Mucosa of stomach (tissue), 1 donor: Measurements from ENCODE around the gene ACOT7.

Source experiments
- H3K27me3 ChIP-seq: one replicate; pipeline ENCODE4 v1.7.0; 2013; ENCODE audit warnings: mild to moderate bottlenecking, low read length; ENCODE audit not compliant: control insufficient read depth, insufficient read depth
- H3K36me3 ChIP-seq: one replicate; pipeline ENCODE4 v1.7.0; 2013; ENCODE audit warnings: low read length; ENCODE audit not compliant: control insufficient read depth, insufficient read depth
- H3K4me1 ChIP-seq: one replicate; pipeline ENCODE4 v1.7.0; 2013; ENCODE audit warnings: mild to moderate bottlenecking, low read length; ENCODE audit not compliant: control insufficient read depth, insufficient read depth
- H3K4me3 ChIP-seq: one replicate; pipeline ENCODE4 v1.7.0; 2013; ENCODE audit warnings: low read length
- H3K9ac ChIP-seq: one replicate; pipeline ENCODE4 v1.7.0; 2013; ENCODE audit warnings: mild to moderate bottlenecking, low read length, moderate library complexity
- H3K9me3 ChIP-seq: one replicate; pipeline ENCODE4 v1.7.0; 2013; ENCODE audit warnings: mild to moderate bottlenecking, low read length, moderate library complexity; ENCODE audit not compliant: control insufficient read depth
- donor health status: Pancreatic carcinoma.

ACOT7 gene

DNA sequence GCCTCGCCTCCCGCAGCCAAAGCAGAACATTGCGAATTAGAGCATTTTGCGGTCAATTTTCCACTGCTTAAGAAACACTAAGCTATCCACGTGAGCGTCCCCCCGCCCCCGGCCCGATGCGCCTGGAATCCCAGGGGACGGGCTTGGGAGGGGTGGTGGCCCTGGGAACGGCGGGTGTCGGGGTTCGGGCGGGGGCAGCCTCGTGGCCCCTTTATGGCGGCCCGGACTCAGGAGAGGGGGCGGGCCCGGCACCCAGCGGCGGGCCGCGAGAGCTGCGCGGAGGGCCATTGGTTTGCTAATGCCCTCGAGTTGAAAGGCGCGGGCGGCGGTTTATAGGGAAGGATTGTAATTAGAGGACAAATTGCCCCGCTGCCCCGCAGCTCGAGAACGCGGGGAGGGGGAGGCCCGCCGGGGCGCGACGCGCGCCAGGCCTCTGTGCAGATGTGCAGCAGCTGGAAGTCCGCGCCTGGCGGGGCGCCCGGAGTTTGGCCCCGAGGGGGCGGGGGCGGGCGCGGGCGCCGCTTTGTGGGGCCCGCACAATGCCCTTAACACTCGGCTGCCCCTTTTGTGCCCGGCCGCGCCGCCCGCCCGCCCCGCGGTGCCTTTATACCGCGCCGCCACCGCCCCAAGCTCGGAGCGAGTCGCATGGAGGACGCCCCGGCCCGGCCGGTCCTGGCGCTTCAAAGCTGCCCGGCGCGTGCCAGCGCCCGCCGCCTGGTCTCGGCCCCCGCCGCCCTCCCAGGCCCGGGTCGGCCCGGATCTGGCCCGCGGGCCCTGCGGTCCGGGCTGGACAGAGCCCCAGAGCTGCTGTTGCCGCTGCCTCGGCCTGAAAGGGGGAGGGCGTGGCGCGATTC is 151.5 kb downstream of the ACOT7 start:
- Histone ChIP-seq H3K4me3 (no peak overlapping the region), H3K36me3 (no peaks in the 10 kb centered on the region), H3K9ac (no peak overlapping the region), H3K27me3 (peaks cover 74% of the 10 kb centered on the region), H3K4me1 (peaks cover 17% of the 10 kb centered on the region), H3K9me3 (no peaks in the 10 kb centered on the region)

DNA sequence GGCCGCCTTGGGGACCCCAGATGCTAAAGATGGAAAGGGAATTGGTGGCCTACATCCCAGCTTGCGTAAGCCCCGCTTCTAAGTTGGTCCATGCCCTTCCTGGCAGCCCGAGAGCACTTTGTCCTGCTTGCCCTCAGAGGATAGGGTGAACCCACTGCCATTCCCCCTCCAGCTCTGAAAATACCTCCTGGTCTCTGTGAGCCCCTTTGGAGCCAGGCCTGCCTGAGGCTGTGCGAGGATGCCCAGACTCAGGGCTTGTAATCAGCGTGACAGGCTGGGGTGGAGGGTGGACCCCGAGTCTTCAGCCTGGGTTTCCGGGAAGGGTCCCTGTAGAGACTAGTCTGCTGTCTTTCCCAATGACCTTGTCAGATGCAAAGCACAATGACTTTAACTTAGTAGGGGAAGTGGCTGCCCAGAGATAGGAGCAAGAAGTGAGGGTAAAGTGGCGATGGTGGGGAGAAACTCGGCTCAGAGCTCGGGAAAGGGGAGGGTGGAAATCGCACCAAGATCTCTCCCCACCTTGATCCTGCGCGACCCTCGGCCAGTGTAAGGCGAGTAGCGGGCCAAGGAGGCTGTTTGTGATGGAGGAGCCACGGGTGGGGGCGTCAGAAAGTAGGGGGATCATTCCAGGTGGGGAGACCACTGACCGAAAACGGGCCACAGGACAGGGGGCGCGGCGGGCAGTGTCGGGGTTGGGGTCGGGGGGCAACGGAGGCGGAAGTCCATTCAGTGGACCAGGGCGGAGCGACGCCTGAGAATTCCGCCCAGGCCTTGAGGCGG is 152.3 kb downstream of the ACOT7 start:
- no peaks in the 10 kb centered on the region for H3K9me3 ChIP-seq
- H3K4me1 ChIP-seq, result peaks cover 13% of the 10 kb centered on the region
- peaks cover 67% of the 10 kb centered on the region for H3K27me3 ChIP-seq
- no peak overlapping the region for H3K4me3 ChIP-seq
- no peaks in the 10 kb centered on the region for H3K36me3 ChIP-seq
- no peak overlapping the region for H3K9ac ChIP-seq

DNA sequence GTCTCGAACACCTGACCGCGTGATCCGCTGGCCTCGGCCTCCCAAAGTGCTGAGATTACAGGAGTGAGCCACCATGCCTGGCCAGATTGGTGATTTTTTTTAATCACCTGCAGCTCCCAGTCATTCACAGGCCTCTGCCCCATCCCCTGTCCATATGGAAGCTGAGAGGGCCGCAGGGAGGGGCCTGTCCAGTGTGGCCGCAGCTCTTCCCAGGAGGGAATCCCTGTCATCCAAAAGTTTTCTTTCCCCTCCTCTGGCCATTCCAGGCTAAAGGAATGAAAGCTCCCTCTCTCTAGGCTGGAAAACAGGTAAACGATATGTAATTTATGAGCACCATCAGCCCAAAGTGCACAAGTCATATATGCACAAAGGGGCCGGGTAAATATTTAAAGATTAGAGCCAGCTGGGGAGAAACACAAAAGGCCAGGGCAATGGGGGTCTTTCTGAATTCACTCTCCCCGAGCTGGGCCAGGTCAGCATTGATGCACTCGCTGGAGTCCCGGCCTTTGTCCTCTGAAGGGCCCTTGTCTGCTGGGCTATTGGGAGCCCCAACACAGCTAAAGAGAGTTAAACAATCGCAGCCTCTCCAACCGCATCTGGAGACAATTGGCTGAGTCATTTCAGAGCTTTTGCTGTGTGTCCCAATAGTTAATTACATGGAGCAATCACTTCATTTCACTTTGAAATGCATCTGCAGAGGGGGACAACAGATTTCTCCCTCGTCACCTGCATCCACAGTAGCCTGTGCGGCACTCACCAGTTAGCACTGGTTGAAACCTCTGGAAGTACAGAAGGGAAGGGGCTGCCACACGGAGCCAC is 153.4 kb downstream of the ACOT7 start:
- H3K27me3 ChIP-seq, result peaks cover 56% of the 10 kb centered on the region
- H3K9me3 ChIP-seq, result no peaks in the 10 kb centered on the region
- no peaks in the 10 kb centered on the region for H3K36me3 ChIP-seq
- no peak overlapping the region for H3K4me3 ChIP-seq
- H3K9ac ChIP-seq, result no peak overlapping the region
- H3K4me1 ChIP-seq, result peaks cover 2% of the 10 kb centered on the region

DNA sequence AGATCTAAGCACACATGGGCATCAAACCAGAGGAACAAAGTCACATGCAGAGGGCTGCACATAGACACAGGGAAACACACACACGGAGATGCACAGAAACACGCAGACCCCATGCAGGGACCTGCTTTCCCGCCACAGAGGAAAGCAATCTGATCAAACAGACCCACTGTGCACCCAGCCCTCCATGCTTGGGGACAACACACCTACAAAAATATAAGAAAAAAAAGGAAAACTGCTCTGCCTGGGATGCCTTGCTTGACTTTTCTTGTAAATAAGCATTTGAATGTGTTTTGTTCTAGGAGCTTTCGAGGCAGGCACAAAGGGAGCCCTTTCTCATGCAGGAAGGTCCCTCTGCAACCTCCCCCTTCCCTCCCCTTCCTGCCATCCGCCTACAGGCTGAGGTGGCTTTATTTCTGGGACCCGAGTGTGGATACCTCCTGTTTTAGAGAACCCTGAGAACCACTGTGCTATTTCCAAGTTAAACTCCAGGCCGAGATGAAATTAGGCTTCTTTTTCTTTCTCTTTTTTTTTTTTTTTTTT is 154.3 kb downstream of the ACOT7 start:
- no peak overlapping the region for H3K9ac ChIP-seq
- no peak overlapping the region for H3K4me3 ChIP-seq
- H3K9me3 ChIP-seq, result no peaks in the 10 kb centered on the region
- H3K36me3 ChIP-seq, result no peaks in the 10 kb centered on the region
- H3K4me1 ChIP-seq, result peaks cover 9% of the 10 kb centered on the region
- peaks cover 50% of the 10 kb centered on the region for H3K27me3 ChIP-seq

DNA sequence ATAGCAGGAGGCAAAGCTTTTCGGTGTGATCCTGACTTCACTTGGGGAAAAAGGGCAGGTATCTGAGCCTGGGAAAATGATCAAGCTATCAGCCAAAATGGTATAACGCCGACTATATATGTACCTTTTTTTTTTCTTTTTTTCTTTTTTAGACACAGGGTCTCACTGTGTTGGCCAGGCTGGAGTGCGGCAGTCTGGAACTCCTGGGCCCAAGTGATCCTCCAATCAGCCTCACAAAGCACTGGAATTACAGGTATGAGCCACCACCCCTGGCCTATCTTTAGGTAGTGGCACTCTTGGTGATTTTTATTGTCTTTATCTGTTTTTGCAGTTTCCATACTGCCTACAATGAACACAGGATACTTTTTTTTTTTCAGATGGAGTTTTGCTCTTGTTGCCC is 156.5 kb downstream of the ACOT7 start:
- Histone ChIP-seq H3K4me1 (peaks cover 10% of the 10 kb centered on the region), H3K9me3 (no peaks in the 10 kb centered on the region), H3K27me3 (peaks cover 32% of the 10 kb centered on the region), H3K9ac (no peak overlapping the region), H3K36me3 (no peaks in the 10 kb centered on the region), H3K4me3 (no peak overlapping the region)

DNA sequence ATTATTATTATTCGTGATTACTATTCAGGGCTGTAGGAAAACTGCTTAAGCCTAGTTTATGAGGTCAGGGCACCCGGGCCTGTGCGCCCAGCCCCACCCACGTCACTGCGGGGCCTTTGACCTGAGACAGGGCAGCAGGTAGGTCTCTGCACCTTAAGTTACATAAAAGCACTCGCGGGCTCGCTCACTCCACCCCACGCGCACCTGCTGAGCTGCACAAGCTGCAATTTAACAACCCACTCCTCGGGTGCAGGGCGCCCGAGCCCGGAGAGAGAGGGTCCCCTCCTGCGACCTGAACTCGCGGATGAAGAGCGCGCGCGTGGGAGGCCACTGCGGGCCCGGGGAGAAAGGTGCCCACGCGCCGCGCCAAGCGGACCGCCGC is 158.3 kb downstream of the ACOT7 start:
- Histone ChIP-seq H3K9ac (peak overlapping the region; percentile 40), H3K27me3 (peaks cover 15% of the 10 kb centered on the region), H3K9me3 (no peaks in the 10 kb centered on the region), H3K4me1 (peaks cover 10% of the 10 kb centered on the region), H3K36me3 (peaks cover 3% of the 10 kb centered on the region), H3K4me3 (peak overlapping the region; percentile 73)

DNA sequence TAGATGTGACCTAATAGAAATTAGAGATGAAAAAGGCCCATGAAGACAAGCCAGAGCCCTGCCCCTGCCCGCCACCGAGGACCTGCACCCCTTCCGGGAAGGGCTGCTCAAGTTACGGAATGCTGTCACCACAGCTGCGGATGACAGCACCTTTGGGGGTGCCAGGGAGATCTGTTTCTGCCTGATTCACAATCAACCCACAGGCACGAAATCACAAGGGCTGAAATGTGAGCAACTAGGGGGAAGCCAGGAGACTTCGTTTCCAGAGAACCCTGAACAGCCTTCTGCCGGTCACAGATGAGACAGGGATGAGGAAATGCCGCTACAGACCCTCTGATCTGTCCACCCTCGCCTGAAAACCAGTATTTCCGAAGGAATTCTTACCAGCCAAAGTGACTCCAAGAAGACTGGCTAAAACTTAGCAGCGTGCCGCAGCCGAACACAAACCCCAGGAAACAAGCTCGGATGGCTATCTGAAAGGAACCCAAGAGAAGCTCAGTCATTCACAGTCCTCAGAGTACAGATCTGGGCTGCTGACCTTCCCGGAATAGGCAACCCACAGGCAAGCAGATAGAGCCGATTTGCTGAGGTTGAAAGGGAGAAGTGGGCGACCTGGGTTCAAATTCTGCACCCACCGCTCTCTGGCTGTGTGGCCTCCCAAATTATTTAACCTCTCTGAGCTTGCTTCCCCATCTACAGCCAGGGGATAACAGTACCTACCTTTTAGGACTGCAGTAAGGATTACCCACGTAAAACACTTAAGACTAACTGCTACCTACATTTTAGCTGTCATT is 158.9 kb downstream of the ACOT7 start:
- peaks cover 3% of the 10 kb centered on the region for H3K36me3 ChIP-seq
- H3K9ac ChIP-seq, result peak overlapping the region; percentile 40
- H3K4me3 ChIP-seq, result peak overlapping the region; percentile 73
- peaks cover 10% of the 10 kb centered on the region for H3K4me1 ChIP-seq
- peaks cover 11% of the 10 kb centered on the region for H3K27me3 ChIP-seq
- H3K9me3 ChIP-seq, result no peaks in the 10 kb centered on the region

DNA sequence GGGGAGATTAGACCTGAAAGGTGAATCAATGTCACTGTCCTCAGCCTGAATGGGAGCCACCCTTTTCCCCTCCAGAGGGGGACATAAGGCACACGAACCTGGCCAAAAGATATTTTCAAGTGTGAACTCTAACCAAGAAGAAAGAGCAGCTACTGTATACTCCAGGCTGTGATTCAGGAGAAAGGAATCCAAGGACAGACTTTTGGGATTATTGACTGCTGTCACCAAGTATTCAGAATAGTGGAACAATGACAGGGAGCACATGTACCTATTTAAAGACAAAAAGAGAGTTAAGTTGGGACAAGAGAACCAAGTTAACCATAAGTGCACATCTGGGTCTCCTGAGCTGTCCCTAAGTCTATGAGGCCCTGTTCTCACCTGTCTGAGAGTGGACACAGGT is 160.2 kb downstream of the ACOT7 start:
- H3K9ac ChIP-seq, result no peak overlapping the region
- H3K9me3 ChIP-seq, result no peaks in the 10 kb centered on the region
- no peaks in the 10 kb centered on the region for H3K27me3 ChIP-seq
- H3K36me3 ChIP-seq, result peaks cover 3% of the 10 kb centered on the region
- peaks cover 10% of the 10 kb centered on the region for H3K4me1 ChIP-seq
- no peak overlapping the region for H3K4me3 ChIP-seq

DNA sequence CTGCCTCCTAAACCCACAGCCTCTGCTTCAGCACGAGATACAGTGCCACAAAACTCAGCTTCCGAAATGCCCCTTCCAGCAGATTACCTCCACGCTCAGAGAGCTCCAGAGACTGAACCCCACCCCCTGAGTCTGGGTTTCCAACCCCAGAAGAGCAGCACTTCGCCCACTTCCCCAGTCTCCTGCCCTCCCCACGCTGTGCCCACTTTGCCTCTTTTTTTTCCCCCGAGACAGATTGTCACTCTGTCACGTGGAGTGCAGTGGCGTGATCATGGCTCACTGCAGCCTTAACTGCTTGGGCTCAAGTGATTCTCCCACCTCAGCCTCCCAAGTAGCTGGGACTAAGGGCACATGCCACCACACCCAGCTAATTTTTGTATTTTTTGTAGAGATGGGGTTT is 167.9 kb downstream of the ACOT7 start:
- Histone ChIP-seq H3K9ac (no peak overlapping the region), H3K9me3 (no peaks in the 10 kb centered on the region), H3K4me3 (no peak overlapping the region), H3K36me3 (peaks cover 11% of the 10 kb centered on the region), H3K4me1 (no peaks in the 10 kb centered on the region), H3K27me3 (no peaks in the 10 kb centered on the region)

DNA sequence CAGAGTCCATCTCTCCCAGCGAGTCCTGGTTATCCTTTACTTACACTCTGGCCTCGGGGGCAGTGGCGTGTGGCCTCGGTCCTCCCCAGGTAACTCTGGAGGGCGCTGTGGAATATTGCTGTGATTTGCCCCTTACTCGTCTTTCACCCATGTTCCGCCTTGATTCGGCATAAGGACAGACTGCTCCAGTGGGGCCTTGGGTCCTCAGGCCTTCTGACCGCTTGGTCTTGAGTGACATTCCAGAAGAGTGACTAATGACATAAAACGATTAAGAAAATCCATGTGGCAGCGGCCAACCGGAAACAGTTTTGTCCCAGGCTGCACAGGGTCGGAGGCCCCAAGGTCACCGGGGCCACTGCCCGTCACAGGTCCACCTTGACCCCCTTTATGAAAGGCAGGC is 168.8 kb downstream of the ACOT7 start:
- Histone ChIP-seq H3K9ac (no peak overlapping the region), H3K4me3 (no peak overlapping the region), H3K9me3 (no peaks in the 10 kb centered on the region), H3K36me3 (peaks cover 11% of the 10 kb centered on the region), H3K4me1 (no peaks in the 10 kb centered on the region), H3K27me3 (no peaks in the 10 kb centered on the region)

DNA sequence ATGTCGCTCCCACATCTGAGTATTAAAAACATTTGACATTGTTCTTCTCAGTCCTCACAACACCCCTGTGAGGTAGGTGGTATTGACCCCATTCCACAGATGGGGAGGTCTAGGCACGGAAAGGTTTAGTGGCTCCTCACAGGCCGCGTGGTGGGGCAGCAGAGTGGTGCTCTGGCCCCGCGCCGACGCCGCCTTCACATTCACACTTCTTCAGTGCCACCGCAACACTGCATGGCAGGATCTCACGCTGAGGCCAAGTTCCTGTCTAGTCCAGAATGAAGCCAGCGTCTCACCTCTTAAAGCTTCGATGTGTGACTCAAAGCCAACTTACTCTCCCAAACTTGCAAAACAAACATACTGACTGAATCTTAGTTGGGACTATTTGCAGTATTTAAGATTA is 169.9 kb downstream of the ACOT7 start:
- Histone ChIP-seq H3K27me3 (no peaks in the 10 kb centered on the region), H3K4me1 (no peaks in the 10 kb centered on the region), H3K36me3 (peaks cover 11% of the 10 kb centered on the region), H3K9ac (no peak overlapping the region), H3K4me3 (no peak overlapping the region), H3K9me3 (no peaks in the 10 kb centered on the region)
